NB4 (cell line): ENCODE results near the gene NCOA4.

Experiments
- DNase-seq: peaks from one replicate; pipeline ENCODE4 v3.0.0; 2010; ENCODE audit warnings: low read depth
- H3K4me3 ChIP-seq: one replicate; pipeline ENCODE4 v1.5.1; 2011; ENCODE audit warnings: mild to moderate bottlenecking, low read depth, low read length, moderate library complexity
- CTCF ChIP-seq: IDR thresholded peaks from one replicate; pipeline ENCODE4 v1.5.1; 2012; ENCODE audit warnings: low read depth, low read length
- MAX ChIP-seq: IDR thresholded peaks from 2 replicates; pipeline ENCODE4 v1.6.1; 2011; ENCODE audit warnings: low read depth, low read length
- MYC ChIP-seq: IDR thresholded peaks from 2 replicates; pipeline ENCODE4 v1.6.1; 2011; ENCODE audit warnings: low read depth, low read length
- POLR2A ChIP-seq: IDR thresholded peaks from 2 replicates; pipeline ENCODE4 v1.6.1; 2011; ENCODE audit warnings: mild to moderate bottlenecking; ENCODE audit not compliant: insufficient read length; ENCODE audit errors: extremely low read depth

NCOA4 gene

GRCh38 chr10:46018453-46019176 lies 11.8 kb downstream of the NCOA4 start:
- TF ChIP-seq MAX (no peak), POLR2A (no peak), CTCF (no peak)
- no peak for DNase-seq

GRCh38 chr10:46017733-46018132 lies 12.7 kb downstream of the NCOA4 start:
- no peak for TF ChIP-seq POLR2A
- TF ChIP-seq MYC = no peak
- no peak for TF ChIP-seq CTCF
- TF ChIP-seq MAX = no peak
- no peak overlapping the region for H3K4me3 ChIP-seq
- no peak for DNase-seq

More at GRCh38 chr10:46018453-46019176, 11.8 kb downstream of the NCOA4 start:
- no peak overlapping the region for H3K4me3 ChIP-seq

GRCh38 chr10:46016811-46017210 lies 13.6 kb downstream of the NCOA4 start:
- no peak for TF ChIP-seq MYC
- no peak for TF ChIP-seq POLR2A
- no peak for TF ChIP-seq MAX
- no peak for TF ChIP-seq CTCF
- DNase-seq = no peak
- no peak overlapping the region for H3K4me3 ChIP-seq

- TF ChIP-seq MAX (no peak), POLR2A (no peak), MYC (no peak), CTCF (no peak)
- no peak overlapping the region for H3K4me3 ChIP-seq
- DNase-seq = no peak
Observed at GRCh38 chr10:46016190-46016589, 14.2 kb downstream of the NCOA4 start.

GRCh38 chr10:46014683-46015405 lies 15.6 kb downstream of the NCOA4 start:
- DNase-seq = no peak
- TF ChIP-seq MAX (no peak), MYC (no peak), CTCF (no peak), POLR2A (no peak)
- H3K4me3 ChIP-seq = no peak overlapping the region
